Epithelial cell of proximal tubule (primary cell): Measurements from ENCODE around the gene MUSTN1. TPM values are rescaled to one million over a fixed set of nuclear protein-coding genes. Genes with fewer than 3 reads are reported as not detected.

ENCODE experiments used
- DNase-seq: peaks from one replicate; pipeline ENCODE4 v3.0.0-alpha.2; 2011; ENCODE audit warnings: low read depth
- H3K4me3 ChIP-seq: 2 replicates; pipeline ENCODE4 v1.5.1; 2011; ENCODE audit warnings: low read depth, mild to moderate bottlenecking, low read length
- CTCF ChIP-seq: conservative IDR thresholded peaks from 2 replicates; pipeline ENCODE4 v1.5.1; 2012; ENCODE audit warnings: low read depth, mild to moderate bottlenecking, low read length
- total RNA-seq: library from RNA; depleted of rRNA; stranded (reverse); fragments of >200 nt; gene quantifications from 2 replicates; pipeline ENCODE4 v1.2.3, GENCODE V29; 2015

Gene MUSTN1
- total RNA-seq = not detected in 2 replicates

GRCh38 chr3:52834871-52835501 lies at the start of gene MUSTN1:
TSS of gene MUSTN1 (minus strand) at chr3:52835019. CDS start at chr3:52834948, 71 bp downstream.
- no peak for TF ChIP-seq CTCF
- DNase-seq = no peak
- no peak within 1 kb of the TSS for H3K4me3 ChIP-seq

GRCh38 chr3:52882377-52882776 lies 47.6 kb upstream of the MUSTN1 start:
- no peak overlapping the region for H3K4me3 ChIP-seq
- no peak for DNase-seq
- TF ChIP-seq CTCF = no peak

GRCh38 chr3:52881871-52882270 lies 47.1 kb upstream of the MUSTN1 start:
- H3K4me3 ChIP-seq = no peak overlapping the region
- TF ChIP-seq CTCF = no peak
- DNase-seq = no peak

- TF ChIP-seq CTCF = no peak
Observed at GRCh38 chr3:52880474-52880873, 45.7 kb upstream of the MUSTN1 start.

GRCh38 chr3:52880047-52880446 lies 45.2 kb upstream of the MUSTN1 start:
- no peak for TF ChIP-seq CTCF
- no peak for DNase-seq
- no peak overlapping the region for H3K4me3 ChIP-seq

More at GRCh38 chr3:52880474-52880873, 45.7 kb upstream of the MUSTN1 start:
- DNase-seq = no peak
- H3K4me3 ChIP-seq = no peak overlapping the region

GRCh38 chr3:52879581-52879980 lies 44.8 kb upstream of the MUSTN1 start:
- H3K4me3 ChIP-seq = no peak overlapping the region
- no peak for DNase-seq
- no peak for TF ChIP-seq CTCF

GRCh38 chr3:52879090-52879489 lies 44.3 kb upstream of the MUSTN1 start:
- TF ChIP-seq CTCF = peak; percentile 25
- no peak for DNase-seq
- H3K4me3 ChIP-seq = no peak overlapping the region
